Peyer's patch (tissue), 4 donors: ENCODE data around the gene CA5A.
"Not testable (repeated sequence)": the region's sequence is repeated elsewhere in the genome, so short reads cannot be mapped to it uniquely, and the experiment has no call there.

Experiments
- POLR2A ChIP-seq, 2 donors: fragments of 450-650 bp; IDR thresholded peaks; one replicate each; pipeline ENCODE4 v1.5.1; 2017; ENCODE audit warnings: antibody characterized with exemption in 2 of 2, mild to moderate bottlenecking in 2 of 2, moderate library complexity in 2 of 2
- TF ChIP-seq, protein P1 (sequence below), 6 experiments: fragments of 450-650 bp in 4 of 6; fragments of 200-600 bp in 2 of 6; sonication (generic) in 1 of 6; IDR thresholded peaks; one replicate each; pipeline ENCODE4 v1.5.1; 2017 to 2019; ENCODE audit warnings: antibody characterized with exemption in 6 of 6, mild to moderate bottlenecking in 3 of 6, moderate library complexity in 1 of 6

DNA sequence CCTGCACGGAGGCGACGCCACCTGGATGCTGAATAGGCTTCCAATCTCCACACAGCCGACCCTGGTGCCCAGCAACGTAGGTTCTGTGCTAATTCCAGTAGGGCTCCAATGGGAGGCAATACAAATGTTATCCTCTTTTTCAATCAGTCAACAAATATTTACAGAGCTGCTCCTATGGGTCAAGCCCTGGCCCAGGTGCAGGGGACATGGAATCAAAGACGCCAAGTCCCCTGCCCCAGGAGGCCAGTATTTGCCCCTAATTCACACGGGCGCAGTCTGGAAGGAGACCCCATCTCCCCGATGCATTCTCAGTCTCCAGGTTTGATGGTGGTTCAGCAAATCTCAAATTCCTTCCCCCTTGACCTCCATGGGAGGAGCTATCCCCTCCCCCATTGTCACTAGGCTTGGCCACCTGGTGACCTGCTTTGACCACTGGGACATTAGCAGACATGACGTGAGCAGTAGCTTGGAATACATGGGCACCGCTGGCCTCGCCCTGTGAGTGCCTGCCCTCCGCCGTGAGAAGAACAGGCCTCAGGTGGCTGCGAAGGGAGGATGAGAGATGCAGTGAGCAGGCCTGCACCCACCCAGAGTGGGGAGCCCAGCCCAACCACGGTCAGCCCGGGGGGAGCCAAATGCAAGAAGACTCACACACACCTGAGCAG, 3.7 kb downstream of the CA5A start:
- TF ChIP-seq POLR2A (IDR thresholded peaks at IDR 0.05), result not testable (repeated sequence)
- TF ChIP-seq, protein P1, sequence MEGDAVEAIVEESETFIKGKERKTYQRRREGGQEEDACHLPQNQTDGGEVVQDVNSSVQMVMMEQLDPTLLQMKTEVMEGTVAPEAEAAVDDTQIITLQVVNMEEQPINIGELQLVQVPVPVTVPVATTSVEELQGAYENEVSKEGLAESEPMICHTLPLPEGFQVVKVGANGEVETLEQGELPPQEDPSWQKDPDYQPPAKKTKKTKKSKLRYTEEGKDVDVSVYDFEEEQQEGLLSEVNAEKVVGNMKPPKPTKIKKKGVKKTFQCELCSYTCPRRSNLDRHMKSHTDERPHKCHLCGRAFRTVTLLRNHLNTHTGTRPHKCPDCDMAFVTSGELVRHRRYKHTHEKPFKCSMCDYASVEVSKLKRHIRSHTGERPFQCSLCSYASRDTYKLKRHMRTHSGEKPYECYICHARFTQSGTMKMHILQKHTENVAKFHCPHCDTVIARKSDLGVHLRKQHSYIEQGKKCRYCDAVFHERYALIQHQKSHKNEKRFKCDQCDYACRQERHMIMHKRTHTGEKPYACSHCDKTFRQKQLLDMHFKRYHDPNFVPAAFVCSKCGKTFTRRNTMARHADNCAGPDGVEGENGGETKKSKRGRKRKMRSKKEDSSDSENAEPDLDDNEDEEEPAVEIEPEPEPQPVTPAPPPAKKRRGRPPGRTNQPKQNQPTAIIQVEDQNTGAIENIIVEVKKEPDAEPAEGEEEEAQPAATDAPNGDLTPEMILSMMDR (IDR thresholded peaks at IDR 0.05), result not testable (repeated sequence)
